ENCODE measurements around the gene SLC2A9.

Gene SLC2A9

GRCh38 chr4:10020871-10021652, at the start of gene SLC2A9:
TSS of gene SLC2A9 (minus strand) at chr4:10021497. CDS start at chr4:10021429, 68 bp downstream.
- peak; percentile 70 for DNase-seq

GRCh38 chr4:10069075-10069642, 47.9 kb upstream of the SLC2A9 start:
- no peak for DNase-seq

DNA sequence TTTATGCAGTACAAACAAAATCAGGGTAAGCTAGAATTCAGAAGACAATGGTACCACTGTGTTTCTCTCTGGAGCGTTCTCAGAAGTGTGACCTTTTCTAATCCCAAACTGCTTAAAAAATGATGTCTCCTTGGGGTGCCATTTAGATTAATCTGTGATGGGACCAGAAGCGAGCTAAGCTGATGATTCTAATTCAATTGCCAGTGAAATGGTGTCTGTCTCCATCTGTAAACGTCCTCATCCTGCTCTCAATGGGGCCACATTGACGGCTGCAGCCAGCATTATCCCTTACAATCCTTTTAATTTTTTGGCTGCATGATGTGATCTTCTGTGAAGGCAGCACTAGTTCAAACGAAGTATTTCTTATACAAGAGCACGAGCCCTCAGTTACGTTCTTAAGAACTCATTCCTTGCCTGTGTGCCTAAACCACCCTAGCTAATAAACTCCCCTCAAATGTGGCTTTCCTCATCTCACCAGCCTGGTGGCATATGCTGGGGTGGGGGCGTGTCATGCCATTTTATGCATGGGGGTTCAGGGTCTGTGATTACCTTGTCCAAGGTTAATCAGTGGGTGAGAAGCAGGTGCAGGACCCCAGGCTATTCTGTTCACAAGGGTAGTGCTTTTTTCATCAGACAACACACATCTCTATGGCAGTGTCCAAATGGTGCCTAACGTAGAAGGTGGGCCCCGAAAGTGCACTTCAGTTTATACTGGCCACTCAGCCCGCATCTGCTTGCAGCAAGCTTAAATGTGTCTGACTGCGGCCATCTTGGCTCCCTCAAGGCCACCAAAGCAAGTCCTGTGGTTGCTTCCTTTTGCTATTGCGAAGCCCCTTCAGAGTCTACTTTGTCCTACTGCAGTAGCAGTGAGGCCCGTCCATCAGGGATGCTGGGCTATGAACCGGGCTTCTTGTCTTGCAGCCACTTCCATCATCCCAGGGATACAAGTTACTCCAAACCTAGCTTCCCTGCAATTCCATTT, 45.7 kb upstream of the SLC2A9 start:
- no peak for DNase-seq

DNA sequence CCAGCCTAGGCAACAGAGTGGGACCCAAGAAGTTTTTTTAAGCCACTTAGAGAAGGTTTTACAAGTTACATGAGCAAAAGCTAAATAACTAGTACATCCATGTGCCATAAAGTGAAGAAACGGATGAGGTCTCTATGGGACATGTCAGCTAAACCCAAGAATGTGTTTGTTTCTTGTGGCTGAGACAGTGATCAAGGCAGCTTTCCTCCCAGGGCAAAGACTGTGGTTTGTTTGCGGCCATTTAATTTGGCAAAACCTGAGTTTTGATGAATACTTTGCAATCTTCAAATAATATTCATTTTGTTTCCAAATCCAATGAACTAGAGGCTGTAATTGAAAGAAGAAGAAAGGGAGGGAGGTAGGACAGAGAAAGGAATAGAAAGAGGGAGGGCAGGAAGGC, 44.9 kb upstream of the SLC2A9 start:
- DNase-seq = no peak

GRCh38 chr4:10063544-10064300, 42.4 kb upstream of the SLC2A9 start:
- peak; percentile 71 for DNase-seq

- no peak for DNase-seq
Measured at GRCh38 chr4:10061650-10062415, 40.5 kb upstream of the SLC2A9 start.

GRCh38 chr4:10058371-10058770, 37.1 kb upstream of the SLC2A9 start:
- DNase-seq = no peak

DNA sequence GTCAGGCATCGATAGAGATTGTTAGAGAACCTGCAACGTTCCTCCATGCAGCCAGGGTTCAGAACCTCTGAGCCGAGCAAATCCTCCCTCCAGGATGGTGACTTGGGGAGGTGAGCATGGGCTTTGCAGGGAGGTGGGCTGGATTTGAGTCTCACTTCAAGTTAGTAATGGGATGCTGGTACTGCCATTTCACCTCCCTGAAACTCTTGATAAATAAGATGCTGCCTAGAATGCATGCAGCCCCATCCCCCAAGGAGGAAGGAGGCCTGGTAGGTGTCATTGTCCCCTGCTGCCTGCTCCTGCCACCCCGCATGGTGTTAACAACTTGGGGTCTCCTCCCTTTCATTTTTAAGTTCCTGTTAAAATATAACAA, 35.7 kb upstream of the SLC2A9 start:
- no peak for DNase-seq

DNA sequence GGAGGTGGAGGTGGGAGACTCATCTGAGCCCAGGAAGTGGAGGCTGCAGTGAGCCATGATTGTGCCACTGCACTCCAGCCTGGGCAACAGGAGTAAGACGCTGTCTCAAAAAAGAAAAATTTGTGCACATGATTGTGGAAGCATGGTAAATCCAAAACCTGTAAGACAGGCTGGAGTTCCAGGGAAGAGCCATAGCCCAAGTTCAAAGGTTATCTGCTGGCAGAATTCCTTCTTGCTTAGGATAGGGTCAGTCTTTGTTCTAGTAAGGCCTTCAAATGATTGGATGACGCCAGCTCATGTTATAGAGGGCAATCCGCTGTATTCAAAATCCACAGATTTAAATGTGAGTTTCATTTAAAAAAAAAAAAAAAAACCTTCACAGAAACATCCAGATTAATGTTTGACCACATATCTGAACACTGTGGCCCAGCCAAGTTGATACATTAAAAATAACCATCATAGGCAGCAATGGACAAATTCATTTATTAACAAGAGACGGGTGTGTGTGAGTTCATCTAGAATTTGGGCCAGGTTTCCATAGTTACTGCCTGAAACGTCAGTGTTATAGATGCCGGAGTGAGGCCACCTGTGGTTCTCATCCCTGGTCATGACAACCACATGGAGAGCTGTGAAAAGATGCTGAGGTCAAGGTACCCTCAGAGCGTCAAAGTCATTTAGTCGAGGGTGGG, 35.2 kb upstream of the SLC2A9 start:
- no peak for DNase-seq

- no peak for DNase-seq
Measured at GRCh38 chr4:10055871-10056270, 34.6 kb upstream of the SLC2A9 start.

GRCh38 chr4:10054571-10055041, 33.3 kb upstream of the SLC2A9 start:
- no peak for DNase-seq

DNA sequence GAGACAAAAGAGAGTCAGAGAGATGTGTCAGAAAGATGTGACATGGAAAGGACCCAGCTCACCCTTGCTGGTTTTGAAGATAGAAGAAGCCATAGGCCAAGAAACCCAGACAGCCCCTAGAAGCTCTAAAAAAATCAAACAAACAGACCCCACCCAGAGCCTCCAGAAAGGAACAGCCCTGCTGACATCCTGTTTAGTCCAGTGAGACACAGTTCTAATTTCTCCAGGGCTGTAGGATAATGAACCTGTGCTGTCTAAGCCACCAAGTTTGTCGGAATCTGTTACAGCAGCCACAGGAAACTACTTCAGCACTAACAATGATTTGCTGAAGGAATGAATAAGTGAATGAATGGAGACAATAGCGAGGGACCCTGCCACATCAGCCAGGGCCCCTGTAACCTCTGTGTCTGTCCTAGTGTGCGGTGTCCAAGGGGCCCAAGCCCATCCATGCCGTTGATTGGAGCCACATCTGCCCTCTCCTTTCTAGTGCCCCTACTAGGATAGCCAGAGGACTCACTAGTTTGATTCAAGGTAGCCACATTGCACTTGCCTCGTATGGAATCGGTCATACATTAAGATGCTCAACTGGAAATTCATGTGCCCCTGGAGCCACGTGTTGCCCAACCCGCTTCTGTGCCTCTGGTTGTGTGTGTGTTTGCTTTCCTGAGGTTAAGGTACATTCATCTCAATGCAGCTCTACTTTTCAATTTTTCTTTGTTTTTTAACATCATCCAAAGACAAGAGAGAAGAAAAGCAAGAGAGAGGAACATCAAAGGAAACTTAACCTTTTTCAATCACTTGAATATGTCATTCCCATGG, 32.5 kb upstream of the SLC2A9 start:
- no peak for DNase-seq

DNA sequence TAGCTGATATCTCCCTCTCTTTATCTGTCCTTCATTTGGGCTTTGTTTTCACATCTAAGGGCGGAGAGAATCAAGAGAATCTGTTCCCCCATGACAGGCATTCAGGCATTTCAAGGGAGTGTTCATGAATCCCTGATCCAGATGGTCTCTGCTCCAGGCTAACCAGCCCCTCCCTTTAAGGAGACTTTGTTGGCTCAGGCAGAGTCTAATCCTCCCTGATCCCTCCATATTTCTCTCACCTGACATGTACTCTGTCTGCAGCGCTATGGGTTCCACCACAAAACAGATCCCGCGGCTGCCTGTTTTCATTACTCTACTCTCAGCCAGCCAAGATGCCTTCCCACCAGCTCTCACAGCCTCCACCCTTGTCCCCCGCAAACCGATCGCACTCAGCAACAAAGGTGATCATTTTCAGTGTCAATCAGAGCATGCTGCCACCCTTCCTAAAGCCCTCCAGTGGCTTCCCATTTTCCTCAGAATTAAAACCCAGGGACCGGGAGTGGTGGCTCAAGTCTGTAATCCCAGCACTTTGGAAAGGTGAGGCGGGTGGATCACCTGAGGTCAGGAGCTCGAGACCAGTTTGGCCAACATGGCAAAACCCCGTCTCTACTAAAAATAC, 30.3 kb upstream of the SLC2A9 start:
- no peak for DNase-seq

- no peak for DNase-seq
Measured at GRCh38 chr4:10050721-10051120, 29.4 kb upstream of the SLC2A9 start.

DNA sequence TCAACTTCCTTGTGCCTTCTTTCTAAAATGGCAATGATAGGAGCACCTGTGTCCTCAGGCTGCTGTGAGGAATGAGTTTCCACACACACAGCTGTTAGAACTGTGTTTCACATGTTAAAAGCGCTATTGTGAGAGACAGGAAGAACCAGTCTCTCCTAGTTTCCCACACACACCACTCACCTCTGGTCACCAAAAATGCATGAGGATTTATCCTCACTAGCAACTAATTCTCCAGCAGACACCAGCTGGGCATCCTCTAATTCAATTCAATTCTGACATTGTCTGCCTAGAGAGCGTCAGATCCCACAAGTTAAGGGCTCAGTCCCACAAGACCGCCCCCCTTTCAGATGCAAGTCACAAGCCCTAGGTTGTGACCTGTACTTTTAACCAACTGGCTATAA, 29.0 kb upstream of the SLC2A9 start:
- DNase-seq = no peak

DNA sequence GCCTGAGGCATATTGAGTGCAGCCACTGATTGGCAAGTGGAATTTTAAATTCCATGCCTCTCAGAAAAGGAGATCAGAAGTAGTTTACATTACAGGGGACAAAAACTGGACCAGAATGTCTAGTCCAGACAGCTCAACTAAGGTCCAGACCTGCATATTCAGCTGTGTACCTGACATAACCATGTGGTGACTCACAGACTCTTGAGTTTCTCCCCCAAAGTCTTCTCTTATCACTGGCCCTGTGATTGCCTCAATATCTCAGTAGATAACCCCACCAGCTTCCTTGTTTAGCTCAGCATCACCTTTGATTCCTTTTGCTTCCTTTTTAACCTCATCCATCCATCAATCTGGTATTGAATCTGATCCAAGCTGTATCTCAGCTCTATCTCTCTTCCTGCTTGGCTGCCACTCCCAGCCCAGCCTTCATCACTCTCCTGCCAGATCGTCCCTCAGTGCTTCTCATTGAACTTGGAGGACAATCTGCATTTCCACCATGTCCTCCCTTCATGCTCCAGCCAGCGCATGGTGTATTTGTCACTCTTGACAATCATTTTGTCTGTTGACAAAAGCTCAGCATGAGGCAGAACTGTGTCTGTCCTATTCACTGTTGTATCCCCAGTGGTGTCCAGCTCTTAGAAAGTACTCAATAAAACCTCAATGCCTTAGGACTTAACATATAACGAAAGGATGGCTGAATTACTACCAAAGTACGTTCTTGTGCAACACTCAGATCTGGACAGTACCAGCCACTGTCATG, 27.8 kb upstream of the SLC2A9 start:
- DNase-seq = no peak

- DNase-seq = no peak
Measured at GRCh38 chr4:10047967-10048366, 26.7 kb upstream of the SLC2A9 start.

GRCh38 chr4:10046471-10046870, 25.2 kb upstream of the SLC2A9 start:
- DNase-seq = no peak

- no peak for DNase-seq
Measured at GRCh38 chr4:10045481-10045880, 24.2 kb upstream of the SLC2A9 start.

Measured in suppressor macrophage treated with lipopolysaccharide for 4 hours (primary cell).